GM19043 (cell line): ENCODE data around the gene ANKEF1.
A peak's percentile ranks its signal among the peaks of the same experiment; 100 is the strongest.

Experiments used
- ATAC-seq: cut with Tn5 transposase; IDR thresholded peaks from one replicate; pipeline ENCODE4 v1.9.1; 2021; ENCODE audit warnings: low read depth; ENCODE audit not compliant: unreplicated experiment

ANKEF1 gene

DNA sequence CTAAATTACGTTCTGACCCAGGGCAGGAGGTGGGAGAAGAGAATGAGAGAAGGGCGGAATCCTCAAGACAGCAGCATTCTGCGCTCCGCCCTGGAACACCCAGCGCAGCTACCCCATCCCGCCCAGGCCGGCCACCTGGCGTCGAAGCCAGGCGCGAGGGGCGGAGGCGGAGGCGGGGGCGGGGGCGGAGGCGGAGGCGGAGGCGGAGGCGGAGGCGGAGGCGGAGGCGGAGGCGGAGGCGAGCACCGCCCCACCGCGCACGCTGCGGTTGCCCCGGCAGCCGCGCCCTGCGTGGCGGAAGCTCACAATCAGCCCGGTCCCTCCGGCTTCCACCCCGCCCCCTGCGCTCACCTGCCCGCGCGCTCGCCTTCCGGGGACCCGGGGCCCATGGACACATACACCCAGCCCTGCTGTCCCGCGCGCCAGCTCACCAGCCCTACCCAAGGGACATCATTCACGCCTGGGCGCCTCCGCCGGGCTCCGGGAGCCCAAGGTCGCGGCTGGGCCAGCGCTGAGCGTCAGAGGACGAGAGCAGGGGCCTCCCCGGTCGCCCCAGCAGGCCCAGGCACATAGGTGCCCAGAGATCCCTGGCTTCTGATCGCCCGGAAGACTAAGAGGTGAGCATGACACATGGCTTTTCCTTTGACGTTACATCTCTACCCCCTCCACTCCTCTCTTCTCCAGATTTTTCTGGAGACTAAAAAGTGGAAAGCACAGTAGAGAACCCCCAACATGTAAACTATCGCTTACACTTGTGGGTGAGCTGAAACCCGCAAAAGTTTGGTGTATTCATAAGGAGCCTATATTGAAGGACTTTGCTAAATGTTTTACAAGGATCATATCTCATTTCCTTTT lies at the start of gene ANKEF1:
Gene ANKEF1 (plus strand): TSS at position 271 of the 855 bp plus-strand sequence. CDS start 3,315 bp downstream, outside the sequence.
- peak; percentile 92 for ATAC-seq

DNA sequence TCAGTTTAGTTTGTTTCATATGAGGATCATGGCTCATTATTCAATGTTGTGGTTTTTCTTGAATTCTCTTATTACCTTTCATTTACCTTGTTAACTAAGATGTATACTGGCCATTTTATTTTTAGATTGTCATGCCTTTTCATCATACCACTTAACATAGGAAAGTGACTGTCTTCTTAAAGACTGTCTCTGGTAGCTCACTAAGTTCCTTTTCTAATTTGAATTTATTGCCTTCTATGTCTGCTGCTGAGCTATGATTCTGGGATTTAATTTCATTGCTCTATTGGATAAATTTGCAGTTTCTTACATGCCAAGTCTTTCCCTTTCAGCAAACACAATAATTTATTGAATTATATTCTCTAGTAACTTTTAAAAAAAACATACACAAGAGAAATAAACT lies 49.5 kb upstream of the ANKEF1 start:
- no peak for ATAC-seq

DNA sequence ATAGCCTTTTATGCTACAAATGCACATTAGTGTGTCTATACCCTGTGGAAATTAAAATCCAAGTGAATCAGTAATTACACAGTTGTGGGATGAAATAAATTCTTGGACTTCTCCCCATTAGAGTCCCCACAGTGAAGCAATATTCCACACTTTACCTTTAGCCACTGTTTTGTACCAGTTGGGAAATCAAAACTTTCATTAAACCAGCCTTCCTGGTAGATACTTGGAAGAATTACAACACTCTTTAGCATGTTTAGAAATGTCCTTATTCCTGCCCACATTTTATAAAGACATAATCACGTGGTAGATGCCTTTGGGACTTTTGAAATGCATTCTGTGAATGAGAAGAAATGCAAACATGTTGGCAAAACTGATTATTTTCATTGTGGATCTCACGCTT lies 49.0 kb upstream of the ANKEF1 start:
- ATAC-seq: no peak

DNA sequence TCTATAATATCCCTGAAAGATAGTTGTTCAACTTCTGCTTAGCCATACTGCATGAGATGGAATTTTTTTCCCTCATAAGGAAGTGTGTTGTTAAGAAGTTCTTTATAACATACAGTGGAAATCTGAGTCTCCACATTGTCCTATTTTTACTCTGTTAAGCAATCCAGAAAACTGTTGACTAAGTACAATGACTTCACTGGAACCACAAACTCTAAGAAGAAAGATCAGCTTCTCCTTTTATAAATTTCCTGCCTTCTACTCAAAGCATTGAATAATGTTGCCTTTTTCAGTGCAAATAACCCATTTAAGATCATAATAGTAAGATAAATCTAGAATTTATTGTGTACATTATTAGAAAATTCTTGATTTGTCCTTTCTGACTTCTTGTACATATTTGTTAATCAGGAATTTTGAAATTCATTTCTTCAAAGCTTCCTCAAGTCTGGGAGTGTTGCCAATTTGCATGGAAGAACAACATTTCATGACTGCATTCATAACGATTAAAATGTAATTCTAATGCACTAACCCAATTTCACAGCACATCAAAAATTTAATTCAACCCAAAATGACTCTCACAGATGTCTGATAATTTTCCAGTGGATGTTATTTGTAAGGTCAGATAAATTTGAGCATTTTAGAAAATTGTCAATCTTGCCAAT lies 45.6 kb upstream of the ANKEF1 start:
- no peak for ATAC-seq

DNA sequence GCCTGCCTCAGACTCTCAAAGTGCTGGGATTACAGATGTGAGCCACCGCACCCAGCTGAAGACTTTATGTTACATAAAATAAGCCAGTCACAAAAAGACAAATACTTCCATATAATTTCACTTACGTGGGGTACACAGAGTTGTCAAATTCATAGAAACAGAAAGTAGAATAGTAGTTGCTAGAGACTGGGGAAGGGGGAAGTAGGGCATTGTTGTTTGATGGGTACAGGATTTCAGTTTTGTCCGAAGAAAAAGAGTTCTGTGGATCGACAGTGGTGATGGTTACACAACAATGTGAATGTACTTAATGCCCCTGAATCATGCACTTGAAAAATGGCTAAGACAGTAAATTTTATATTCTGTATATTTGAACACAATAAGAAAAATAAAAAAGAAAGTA lies 41.6 kb upstream of the ANKEF1 start:
- ATAC-seq: no peak

DNA sequence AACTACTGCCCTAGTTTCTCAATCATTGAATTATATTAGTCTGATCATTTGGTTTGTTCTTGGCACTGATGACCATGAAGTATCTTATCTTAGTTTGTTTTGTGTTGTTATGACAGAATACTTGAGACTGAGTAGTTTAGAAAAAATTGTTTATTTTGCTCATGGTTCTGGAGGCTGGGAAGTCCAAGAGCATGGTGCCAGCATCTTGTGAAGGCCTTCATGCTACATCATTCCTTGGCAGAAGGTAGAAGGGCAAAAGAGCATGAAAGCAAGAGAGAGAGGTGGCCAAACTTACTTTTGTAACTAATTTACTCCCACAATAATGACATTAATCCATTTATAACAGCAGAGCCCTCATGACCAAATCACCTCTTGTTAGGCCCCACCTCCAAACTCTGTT lies 40.1 kb upstream of the ANKEF1 start:
- ATAC-seq: no peak

DNA sequence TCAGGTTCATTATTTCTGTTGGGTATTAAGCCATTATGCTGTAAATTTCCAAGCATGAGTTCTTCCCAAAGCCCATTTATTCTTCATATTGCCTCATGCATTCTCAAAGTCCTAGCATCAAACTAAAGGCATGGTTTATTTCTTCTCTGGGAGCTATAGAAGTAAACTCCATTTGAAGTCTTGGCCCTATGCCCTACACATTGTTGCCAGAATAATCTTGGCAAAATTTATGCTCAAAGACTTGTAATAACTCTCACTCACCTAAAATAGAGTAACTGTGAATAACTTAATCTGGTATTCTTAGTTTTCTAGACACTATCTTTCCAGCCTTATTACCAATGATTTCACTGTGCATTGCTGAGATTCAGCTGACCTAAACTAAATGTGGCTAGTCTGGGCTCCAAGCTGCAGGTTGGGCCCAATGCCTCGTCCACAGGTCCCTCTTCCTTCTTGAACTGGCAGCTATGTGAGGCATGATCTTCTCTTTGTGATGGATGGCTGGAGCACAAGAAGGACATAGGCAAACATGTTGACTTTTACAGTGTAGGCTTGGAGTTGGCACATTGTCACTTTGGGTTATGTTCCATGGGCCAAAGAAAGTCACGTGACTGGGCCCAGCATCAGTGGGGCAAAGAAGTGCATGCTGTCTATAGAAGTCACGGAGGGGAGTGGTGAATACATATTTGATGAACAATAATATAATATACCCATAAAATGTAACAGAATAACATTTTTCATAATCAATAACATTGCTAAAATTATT lies 39.1 kb upstream of the ANKEF1 start:
- no peak for ATAC-seq

DNA sequence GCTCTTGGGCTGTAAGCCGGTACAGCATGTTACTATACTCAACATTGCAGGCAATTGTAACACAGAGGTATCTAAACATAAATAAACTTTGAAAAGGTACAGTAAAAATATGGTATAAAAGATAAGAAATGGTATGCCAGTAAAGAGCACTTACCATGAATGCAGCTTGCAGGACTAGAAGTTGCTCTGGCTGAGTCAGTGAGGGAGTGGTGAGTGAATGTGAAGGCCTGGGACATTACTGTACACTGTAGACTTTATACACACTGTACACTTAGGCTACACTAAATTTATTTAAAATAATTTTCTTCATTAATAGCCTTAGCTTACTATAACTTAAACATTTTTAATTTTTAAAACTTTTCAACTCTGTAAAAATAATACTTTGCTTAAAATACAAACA lies 37.8 kb upstream of the ANKEF1 start:
- ATAC-seq: no peak

DNA sequence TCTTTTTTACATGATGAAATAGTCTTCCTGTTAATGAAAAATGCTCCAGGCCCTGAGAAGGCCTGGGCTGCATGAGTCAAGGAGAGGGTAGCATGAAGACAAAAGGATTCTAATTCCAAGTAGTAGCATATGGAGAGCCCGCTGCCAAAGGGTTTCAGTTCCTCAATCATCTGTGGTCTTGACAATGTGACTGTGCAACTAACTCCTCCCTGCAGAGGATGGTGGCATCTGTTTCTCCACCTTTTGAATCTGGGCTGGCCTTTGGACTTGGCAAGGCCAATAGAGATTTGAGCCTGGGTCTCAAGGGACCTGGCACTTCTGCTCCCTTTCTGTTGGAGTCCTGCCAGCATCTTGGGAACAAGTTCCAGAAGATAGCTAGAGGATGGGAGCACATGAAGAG lies 35.1 kb upstream of the ANKEF1 start:
- ATAC-seq: no peak

DNA sequence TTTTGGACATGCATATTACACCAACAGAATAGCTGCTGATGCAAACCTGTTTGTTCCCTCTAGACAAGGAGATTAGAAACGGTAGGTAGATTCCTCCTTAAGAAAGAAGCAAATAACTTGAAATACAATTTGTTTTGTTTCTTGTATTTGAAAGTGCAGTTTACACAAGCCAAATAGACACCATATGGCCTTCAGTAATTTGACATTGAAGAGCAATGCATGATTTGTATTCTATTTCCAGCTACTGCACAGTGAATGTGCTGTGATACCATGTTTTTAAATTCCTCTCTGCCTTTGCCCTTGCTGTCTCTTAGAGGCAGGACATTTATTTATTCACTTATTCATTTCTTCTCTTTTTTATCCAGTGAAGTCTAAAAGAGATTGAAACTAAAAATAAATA lies 31.9 kb upstream of the ANKEF1 start:
- ATAC-seq: no peak

DNA sequence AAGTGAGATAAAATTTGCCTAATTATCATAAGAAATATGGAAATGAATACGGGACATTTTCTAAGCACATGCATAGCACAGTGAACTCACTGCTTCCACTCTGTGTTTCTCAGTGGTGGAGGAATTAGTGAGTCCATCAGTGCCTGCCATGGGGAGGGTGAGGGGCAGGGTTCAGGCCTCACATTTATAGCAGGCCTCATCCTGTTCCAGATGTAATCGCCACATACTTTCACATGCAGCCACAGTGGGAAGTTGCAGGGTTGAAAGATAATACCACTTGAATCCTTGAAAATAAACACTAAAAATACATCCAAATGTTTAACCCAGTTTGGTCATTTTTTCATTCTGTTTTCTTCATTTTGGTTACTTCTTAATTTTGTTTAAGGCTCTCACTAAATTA lies 29.9 kb upstream of the ANKEF1 start:
- ATAC-seq: no peak

DNA sequence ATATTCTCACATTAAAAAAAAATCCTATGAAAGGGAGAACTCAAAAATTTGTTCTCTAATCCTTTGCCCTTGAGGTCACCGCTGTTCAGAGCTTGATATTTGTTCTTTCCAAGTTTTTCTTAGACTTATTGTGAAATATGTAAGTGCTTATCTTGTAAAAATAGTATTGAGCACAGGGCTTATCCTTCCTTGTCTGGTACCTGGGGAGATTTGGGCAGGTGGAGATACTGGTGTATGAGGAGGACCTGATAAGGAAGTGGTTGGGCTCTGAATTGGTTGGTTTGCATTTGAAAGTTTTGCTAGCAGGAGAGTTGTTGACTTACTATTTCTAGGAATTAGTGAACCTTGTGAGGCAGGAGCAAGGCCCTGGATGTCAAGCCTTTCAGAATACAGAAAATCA lies 28.9 kb upstream of the ANKEF1 start:
- ATAC-seq: no peak

DNA sequence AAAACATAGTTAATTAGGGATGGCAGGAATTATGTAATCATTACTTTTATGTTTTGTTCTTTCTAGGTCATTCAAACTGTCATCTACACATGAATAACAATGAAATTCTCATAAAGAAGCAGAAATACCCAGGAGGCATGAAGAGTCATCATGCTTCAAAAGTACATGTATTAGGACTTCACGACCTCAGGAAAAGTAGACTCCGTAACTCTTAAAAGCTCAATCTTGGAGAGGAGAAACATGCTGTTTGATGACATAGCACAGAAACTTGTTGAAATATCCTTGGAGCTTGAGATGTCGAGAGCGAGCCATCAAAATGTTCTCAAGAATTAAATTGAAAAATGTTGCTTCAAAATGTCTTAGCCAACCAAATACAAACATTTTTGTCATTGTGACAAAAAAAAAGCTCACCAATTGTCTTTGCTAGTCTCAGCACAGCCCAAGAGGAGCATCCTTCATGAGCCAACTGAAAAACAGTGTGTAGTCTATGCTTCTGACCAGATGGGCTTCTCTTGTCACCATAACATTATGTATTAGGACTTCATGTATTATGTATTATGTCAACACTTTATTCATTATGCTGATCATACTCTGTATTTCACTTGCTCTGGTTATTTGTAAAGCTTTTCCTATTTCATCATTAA lies 28.2 kb upstream of the ANKEF1 start:
- ATAC-seq: no peak

DNA sequence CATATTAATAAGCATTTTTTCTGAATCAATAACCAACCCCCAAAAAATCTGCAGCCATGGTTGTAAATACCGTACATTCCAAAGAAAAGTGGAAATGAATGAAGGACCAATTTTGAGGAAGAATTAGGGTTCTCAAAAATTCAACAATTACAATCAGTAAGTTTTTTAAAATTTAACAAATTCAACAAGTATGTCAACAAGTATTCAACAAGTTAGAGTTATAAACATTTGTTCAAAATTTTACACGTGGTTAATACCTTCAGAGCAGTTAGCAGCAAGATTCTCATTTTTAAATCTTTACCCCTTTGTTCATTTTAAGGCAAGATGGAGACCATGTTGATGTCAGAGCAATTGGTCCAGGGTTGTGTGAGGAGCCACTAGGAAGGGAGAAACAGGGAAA lies 27.6 kb upstream of the ANKEF1 start:
- ATAC-seq: no peak

DNA sequence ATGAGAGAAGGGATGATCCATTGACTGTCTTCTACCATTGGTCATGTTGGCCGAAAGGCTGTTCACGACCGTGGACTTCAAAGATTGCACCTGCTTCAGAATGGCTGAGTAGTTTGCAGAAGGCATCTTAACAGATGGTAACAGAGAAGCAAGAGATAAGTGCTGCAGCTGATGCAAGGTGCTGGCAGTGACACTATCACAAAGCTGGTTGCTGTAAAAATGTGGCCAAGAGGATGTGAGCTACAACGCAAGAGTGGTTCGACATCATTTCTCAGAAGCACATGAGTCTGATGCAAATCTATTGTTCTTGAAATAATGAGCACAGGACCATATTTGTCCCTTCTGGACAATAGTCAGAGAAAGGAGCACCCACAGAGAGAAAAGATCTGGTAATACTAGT lies 27.0 kb upstream of the ANKEF1 start:
- no peak for ATAC-seq

DNA sequence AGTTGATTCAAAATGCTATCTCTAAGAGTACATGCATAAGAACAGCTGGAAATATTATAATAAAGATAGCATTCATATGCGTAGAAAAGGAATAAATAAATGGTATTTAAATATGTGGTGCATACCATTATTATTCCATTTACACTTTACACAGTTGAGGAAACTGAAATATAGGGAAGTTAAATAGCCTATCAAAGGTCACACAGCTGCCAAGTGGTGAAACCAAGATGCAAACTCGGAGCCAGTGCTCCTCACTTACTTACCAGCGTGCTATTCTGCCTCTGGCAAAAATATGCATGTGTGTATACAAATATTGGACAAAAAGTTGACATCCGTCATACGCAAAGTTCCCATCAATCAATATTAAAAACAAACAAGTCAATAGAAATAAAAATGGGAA lies 22.3 kb upstream of the ANKEF1 start:
- ATAC-seq: no peak

DNA sequence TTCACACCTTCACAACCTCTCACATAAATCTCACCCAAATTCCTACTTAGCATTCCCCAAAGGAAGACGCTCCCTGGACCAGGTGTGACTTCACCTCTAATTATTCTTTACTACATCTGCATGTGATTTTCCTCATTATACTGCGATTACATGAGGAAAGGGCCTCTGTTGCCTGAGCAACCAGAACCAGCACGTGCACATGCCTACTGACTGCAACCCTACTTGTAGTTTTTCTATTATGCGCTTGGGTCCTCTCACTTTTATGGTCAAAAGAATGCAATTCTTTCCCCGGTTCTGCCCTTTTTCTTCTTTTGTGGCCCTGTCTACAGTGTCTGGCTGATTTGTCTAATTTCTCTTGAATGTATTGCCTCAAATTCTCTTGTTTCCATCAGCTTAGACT lies 20.4 kb upstream of the ANKEF1 start:
- no peak for ATAC-seq

DNA sequence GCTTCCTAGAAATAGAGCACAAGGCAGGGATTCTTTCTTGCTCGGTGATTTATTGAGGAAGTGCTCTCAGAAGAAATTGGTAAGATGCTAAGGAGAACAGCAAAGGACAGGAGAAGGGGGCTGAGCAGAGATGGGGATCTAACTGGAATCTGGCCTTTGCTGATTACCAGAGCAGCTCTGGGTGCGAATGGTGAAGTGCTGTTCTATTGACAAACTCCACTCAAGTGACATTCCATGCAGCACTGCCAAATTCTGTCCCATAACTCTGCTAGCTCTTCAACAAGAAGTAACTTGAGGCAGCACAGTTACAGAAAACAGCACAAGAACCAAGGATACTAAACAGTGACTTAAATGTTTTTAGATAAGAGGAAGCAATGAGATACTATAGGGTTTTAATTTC lies 13.8 kb upstream of the ANKEF1 start:
- ATAC-seq: no peak

DNA sequence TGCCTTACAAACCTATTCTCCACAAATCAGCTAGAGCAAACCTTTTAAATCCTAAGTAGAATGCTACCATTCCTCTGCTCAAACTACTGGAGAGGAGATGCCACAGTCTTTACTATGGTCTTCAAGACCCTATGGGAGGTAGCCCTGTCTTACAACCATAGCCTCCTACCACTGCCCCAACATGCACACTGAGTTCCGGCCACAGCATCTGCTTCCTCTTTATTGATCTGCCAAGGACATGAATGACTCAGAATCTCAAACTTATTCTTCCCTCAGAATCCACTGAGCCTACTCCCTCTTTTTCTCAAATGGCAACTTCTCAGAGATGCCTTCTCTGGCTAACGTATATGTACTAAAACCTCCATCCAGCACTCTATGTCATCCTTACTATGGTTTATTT lies 12.2 kb upstream of the ANKEF1 start:
- ATAC-seq: no peak

DNA sequence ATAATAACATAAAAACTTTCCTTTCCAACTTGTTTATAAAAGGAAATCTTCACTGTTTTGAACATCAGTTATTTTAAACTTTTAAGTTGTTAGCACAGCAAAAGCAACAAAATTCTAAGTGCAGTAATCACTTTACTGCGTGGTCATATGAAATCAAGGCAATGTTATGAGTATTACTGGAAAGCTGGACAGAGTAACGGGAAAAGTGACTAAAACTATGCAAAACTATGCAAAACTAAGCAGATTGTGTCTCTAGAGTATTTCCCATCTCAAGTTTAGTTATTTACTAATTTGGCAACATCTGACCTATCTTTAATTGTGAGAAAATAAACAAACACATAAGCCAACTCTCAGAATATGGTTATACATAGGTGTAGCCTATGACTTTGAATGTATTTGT lies 10.9 kb upstream of the ANKEF1 start:
- ATAC-seq: no peak
